C1 segment of cervical spinal cord (tissue), 14 donors: Measurements from ENCODE around the gene GJC2.
"Not testable (repeated sequence)": the region's sequence is repeated elsewhere in the genome, so short reads cannot be mapped to it uniquely, and the experiment has no call there.

Experiments used
- DNase-seq, 14 donors: peaks; one replicate each; lab custom pipeline; 2025; lab: John Stamatoyannopoulos, UW

The GJC2 gene

DNA sequence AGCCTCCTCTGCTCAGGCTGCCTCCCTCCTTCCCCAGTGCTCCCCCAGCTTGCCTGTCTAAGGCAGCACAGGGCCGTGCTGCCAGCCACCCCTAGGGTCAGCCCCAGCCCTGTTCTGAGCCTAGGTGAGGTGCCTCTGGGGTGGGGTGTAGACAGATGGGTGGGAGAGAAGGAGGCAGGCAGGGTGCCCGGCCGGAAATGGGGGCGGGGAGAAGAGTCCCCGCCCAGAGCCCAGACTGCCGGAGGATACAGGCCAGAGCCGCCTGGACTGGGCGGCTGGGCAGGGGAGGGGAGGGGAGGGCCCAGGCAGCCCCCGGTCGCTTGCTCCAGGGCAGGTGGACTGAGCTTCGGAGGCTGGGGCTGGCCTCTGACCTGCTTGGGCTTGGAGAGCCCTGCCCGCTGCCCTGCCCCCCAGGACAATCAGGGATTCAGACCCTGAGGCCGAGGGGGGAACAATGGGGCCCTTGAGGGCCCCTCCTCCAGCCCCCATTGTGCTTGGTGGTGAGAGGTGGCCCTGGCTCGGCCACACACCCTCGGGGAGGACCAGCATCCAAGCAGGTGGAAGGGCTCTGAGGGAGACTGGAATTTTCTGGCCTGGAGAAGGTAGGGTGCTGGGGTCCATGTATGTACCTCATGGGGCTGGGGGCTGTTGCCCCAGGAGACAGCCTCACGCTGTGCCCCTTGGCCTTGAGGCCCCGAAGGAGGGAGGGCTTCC, at the start of gene GJC2:
TSS of gene GJC2 (plus strand) at position 525 of the 714 bp plus-strand sequence. CDS start 7,829 bp downstream, outside the sequence.
- DNase-seq: peak in 11 of 14 donors; percentile 19 to 77 (median 63)

DNA sequence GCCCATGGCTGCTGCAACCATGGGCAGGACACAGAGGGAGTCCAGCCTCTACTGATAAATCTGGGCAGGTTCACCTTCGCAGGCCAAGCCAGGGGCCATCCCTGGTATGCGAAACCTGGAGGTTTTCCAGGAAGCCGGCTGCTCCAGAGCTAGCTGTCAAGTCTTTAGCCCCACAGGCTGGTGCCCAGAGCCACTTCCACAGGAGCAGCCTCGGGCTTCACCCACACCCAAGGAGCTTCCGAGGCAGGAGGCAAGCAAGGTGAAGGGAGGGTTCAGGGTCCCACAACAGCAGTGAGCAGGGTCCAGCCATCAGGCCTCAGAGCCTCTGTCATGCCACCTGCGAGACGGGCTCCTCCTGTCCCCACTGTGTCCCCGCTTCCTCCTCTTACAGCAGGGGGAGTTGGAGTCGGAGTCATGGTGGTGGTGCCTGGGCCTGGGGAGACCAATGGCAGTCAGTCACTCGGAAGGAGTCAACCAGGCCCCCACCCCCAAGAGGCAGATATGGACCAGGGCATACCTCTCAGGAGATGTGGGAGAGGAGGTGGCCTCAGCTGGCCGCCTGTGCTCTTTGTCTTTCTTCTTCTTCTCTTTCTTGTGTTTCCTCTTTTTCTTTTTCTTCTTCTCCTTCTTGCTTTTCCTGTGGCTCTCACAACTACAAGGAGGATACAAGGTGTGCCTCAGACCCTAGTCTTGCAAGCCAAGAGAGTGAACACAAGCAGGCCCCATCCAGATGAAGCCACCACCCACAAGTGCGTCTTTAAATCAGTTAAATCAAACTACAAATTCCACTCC, 48.7 kb upstream of the GJC2 start:
- no peak for DNase-seq

- no peak for DNase-seq
Observed at GRCh38 chr1:228101614-228101993, 48.1 kb upstream of the GJC2 start.

GRCh38 chr1:228101994-228102790, 47.5 kb upstream of the GJC2 start:
- no peak for DNase-seq

DNA sequence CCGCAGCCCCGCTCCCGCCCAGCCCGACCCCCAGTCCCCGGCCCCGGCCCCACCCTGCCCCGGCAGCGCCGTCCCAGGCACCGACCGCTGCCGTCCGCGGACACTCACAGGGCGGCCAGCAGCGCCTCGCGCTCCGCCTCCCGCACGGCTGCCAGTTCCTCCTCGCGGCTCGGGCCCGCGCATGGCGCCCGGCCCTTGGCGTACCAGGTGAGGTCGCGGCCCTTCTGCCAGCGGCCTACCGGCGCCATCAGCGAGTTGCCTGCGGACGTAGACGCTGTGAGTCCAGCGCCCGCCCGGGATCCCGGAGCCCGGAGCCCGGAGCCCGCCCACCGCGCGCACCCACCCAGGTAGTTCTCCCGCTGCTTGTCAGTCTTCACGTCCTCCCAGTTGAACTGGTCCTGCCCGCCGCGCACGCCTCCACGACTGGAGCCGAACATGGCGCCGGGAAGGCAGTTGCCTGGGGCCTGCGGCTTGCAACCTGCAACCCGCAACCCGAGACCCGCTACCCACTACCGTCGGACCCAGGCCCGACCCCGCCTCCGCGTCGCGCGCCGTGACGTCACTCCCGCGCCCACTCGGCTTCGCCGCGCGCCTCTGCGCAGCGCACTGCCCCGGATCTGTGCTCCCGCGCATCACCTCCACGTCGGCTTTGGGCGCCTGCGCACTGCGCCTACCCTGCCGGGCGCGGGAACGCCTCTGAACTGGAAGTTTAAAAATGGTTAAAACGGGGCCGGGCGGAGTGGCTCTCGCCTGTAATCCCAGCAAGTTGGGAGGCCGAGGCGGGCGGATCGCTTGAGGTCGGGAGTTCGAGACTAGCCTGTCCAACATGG, 46.7 kb upstream of the GJC2 start, which contains the start of gene C1orf35:
TSS of gene C1orf35 (minus strand) at position 535 of the 830 bp plus-strand sequence. CDS start at position 437, 98 bp downstream.
- DNase-seq: peak in 13 of 14 donors; percentile 47 to 93 (median 80)

DNA sequence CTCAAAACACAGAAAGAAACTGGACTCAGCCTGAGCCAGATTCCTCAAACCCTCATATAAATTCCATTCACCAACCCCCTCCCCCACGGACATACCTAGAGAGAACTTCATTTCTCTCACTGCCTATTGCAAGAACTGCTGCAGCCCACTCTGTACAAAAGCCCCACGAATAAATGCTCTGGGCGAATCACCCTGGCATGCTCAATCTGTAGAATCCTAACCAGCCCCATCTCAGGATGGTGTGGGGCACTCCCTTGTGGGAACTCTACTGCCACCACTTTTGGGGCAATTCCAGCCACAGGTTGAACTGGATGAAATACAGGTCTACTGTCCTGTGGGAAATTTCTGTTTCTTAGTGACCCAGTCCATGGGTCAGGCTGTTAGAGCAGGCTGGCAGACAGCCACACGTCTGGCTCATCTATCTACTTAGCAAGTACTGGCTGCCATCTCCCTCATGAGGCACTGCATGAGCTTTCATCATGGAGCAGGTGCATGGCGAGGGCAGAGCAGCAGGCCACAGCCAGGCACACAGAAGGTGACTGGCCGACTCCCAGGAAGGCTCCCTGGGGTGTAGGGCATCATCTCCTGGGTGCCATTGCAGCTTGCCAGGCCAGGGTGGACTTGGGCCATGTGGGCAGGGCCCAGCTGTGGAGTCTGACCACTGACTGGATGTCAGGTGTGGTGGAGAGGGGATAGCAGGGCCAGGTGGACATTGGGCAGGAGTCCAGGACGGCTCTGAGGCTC, 45.0 kb upstream of the GJC2 start:
- DNase-seq: no peak

GRCh38 chr1:228105270-228105995, 44.3 kb upstream of the GJC2 start:
- no peak for DNase-seq

- DNase-seq: no peak
Observed at GRCh38 chr1:228105996-228106799, 43.5 kb upstream of the GJC2 start.

- DNase-seq: no peak
Observed at GRCh38 chr1:228106800-228107054, 43.0 kb upstream of the GJC2 start.

GRCh38 chr1:228107636-228108035, 42.1 kb upstream of the GJC2 start:
- no peak for DNase-seq

DNA sequence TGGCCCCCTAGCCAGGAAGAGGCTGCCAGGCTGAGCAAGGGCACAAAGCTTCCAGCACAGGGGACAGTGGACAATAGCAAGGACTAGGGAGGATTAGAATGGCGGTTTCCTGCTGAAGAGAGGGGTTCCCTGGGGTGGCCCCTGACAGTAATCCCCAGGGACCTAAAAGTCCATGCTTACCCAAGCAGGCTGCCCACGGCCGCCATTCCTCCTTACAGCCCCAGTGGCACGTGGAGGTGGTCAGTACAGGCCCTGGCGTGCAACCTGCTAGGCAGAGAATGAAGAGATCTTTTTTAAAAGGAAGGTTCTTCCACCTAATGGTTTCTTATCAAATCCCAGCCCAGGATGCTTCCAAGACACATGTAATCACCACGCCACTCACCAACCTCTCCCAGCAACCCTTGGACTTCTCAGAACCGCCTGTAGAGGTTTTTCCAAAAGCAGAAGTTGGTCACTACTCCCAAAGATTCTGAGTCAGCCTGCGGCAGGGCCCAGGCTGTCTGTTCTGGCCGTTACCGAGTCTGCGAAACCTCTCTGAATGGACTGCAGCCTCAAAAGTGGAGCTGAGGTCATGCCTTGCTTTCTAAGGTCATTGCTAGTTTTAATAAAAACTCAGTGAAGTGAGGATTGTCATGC, 41.6 kb upstream of the GJC2 start:
- DNase-seq: no peak

GRCh38 chr1:228108742-228109072, 41.0 kb upstream of the GJC2 start:
- no peak for DNase-seq

GRCh38 chr1:228109073-228109961, 40.4 kb upstream of the GJC2 start, which contains the start of gene MRPL55:
TSS of gene MRPL55 (minus strand) at chr1:228109299. CDS start at chr1:228108260, 1,039 bp downstream.
- peak; percentile 70 to 99 (median 98) for DNase-seq

DNA sequence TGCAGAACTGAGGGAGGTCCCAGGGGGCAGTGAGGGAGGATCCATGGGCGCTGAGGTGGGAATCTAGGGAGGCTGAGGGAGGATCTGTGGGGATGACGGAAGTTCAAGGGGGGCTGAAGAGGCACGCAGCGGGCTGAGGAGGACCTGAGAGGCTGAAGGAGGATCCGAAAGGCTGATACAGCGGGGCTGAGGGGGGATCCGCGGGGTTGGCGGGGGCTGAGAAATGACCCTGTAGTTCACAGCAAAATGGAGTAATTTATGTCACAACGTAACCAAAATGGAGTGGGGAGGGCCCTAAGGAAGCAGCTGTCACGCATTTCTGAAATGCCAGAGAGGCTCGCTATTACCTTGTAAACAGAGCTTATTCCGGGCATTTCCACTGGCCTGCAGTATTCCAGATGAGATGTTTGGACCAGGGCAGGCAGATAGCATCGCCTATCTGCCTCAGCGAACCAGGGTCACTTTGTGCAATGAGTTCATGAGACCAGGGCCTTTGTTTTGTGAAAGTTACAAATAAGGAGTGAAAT, 39.7 kb upstream of the GJC2 start:
- DNase-seq: peak in 2 of 14 donors; percentile 31 to 32

DNA sequence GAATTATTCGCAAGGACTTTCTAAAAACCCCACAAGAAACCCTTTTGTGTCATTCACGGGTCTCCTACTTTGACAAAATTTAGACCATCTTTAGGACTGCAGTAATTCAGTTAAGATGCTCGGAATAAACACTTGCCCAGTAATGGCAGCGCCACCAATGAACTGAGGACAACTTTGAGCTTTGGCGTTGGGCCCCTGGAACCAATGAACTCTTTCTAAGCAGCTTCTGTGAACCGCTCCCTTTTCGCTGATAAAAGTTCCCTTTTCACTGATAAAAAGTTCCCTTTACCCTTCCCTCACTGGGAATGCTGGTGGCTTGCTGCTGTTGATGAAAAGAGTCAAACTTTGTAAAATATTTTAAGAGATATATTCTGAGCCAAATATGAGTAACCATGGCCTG, 39.2 kb upstream of the GJC2 start:
- no peak for DNase-seq

DNA sequence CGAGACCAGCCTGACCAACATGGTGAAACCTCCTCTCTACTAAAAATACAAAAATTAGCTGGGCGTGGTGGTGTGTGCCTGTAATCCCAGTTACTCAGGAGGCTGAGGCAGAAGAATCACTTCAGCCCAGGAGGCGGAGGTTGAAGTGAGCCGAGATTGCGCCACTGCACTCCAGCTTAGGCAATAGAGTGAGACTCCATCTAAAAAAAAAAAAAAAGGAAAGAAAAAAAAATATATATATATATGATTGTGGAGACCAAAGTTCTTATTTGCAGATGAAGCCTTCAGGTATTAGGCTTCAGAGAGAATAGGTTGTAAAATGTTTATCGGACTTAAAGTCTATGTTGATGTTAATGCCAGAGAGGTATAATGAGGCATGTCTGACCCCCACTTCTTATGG, 38.4 kb upstream of the GJC2 start:
- DNase-seq: not testable (repeated sequence)

DNA sequence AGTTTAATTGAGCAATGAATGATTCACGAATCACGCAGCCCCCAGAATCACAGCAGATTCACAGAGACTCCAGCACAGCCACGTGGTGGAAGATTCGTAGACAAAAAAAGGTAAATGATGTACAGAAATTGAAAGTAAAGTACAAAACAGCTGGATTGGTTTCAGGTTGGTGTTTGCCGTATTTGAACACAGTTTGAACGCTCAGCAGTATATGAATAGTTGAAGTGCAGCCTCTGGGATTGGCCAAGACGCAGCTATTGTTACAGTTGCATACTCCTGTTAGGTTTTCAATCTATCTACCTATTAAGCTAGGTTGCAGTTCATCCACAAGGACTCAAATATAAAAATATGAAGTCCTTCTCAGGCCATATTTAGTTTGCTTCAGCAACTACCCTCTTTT, 37.6 kb upstream of the GJC2 start:
- DNase-seq: no peak
